Measurements from ENCODE around the gene ZNF350. TPM values are rescaled to one million over a fixed set of nuclear protein-coding genes. Genes with fewer than 3 reads are reported as not detected.
"Not testable (repeated sequence)": the region's sequence is repeated elsewhere in the genome, so short reads cannot be mapped to it uniquely, and the experiment has no call there.

The ZNF350 gene
- total RNA-seq, 2 experiments from 2014 or later, result 4.9 to 6.0 TPM

GRCh38 chr19:51976852-51977251, 9.8 kb downstream of the ZNF350 start:
- CTCF ChIA-PET, result no interaction called here

GRCh38 chr19:51975787-51976186, 10.9 kb downstream of the ZNF350 start:
- CTCF ChIA-PET, POLR2A ChIA-PET: not testable (repeated sequence)

More at GRCh38 chr19:51976852-51977251, 9.8 kb downstream of the ZNF350 start:
- POLR2A ChIA-PET, result no interaction called here

DNA sequence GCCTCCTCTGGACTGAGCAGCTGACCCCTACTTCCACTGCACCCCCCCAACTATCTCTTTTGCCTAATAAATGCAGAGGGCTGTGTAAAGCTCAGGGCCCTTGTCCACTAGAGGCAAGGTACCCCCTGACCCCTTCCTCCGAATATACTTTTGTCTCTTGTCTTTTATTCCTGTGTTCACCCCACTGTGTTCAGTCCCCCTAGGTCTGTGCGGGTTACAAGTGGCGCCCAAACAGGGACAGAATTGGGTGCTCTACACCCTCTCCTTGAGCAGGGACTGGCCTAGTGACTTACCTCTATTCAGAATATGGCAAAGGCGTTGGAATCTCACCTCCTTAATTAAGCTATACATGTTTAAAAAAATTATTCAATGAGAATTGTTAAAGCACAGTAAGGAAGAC, 15.0 kb downstream of the ZNF350 start:
- CTCF ChIA-PET, result interaction anchor here (0.6 kb wide), 1 partner anchor 24 kb away, joined by 4 read pairs; no protein-coding TSS in a partner anchor
- POLR2A ChIA-PET, result no interaction called here

DNA sequence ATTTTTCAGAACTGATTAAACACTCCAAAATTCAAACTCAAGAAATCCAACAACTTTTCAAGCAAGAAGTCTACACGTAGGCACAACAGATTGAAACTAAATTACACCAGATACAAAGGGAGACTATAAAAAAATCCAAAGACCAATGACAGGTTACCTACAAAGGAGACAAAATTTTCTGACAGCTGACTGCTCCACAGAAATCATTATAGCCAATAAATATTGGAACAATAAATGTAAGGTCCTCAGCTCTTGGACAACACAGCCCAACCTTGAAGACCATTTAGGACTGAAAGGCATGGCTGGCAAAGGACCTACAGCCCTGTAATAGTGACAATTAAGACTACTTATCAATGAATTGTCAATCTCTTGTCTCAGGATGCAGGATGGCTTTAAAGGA, 15.9 kb downstream of the ZNF350 start:
- ChIA-PET POLR2A (no interaction called here), CTCF (no interaction called here)

GRCh38 chr19:51965583-51965982, 21.1 kb downstream of the ZNF350 start:
- POLR2A ChIA-PET, result no interaction called here
- CTCF ChIA-PET, result no interaction called here

DNA sequence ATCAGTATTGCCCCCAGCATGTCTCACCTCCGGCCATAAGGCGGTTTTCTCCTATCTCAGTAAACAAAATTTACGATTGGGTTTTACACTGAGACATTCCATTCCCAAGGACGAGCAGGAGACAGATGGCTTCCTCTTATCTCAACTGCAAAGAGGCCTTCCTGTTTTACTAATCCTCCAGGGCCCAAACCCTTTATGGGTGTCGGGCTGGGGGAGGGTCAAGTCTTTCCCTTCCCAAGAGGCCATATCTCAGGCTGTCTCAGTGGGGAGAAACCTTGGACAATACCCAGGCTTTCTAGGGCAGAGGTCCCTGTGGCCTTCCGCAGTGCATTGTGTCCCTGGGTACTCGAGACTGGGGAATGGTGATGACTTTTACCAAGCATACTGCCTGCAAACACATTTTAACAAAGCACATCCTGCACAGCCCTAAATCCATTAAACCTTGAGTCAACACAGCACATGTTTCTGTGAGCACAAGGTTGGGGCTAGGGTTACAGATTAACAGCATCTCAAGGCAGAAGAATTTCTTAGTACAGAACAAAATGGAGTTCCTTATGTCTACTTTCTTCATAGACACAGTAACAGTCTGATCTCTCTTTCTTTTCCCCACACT, 25.9 kb downstream of the ZNF350 start:
- POLR2A ChIA-PET, result not testable (repeated sequence)

GRCh38 chr19:51959791-51960190, 26.8 kb downstream of the ZNF350 start:
- ChIA-PET POLR2A (no interaction called here), CTCF (interaction anchor here (0.6 kb wide), 1 partner anchor 433 kb away, joined by 3 read pairs; no protein-coding TSS in a partner anchor)

More for the DNA sequence above, 25.9 kb downstream of the ZNF350 start:
- CTCF ChIA-PET, result not testable (repeated sequence)

DNA sequence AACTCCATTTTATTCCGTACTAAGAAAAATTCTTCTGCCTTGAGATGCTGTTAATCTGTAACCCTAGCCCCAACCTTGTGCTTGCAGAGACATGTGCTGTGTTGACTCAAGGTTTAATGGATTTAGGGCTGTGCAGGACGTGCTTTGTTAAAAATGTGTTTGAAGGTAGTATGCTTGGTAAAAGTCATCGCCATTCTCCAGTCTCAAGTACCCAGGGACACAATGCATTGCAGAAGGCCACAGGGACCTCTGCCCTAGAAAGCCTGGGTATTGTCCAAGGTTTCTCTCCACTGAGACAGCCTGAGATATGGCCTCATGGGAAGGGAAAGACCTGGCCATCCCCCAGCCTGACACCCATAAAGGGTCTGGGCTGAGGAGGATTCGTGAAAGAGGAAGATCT, 28.8 kb downstream of the ZNF350 start:
- CTCF ChIA-PET, POLR2A ChIA-PET: not testable (repeated sequence)

DNA sequence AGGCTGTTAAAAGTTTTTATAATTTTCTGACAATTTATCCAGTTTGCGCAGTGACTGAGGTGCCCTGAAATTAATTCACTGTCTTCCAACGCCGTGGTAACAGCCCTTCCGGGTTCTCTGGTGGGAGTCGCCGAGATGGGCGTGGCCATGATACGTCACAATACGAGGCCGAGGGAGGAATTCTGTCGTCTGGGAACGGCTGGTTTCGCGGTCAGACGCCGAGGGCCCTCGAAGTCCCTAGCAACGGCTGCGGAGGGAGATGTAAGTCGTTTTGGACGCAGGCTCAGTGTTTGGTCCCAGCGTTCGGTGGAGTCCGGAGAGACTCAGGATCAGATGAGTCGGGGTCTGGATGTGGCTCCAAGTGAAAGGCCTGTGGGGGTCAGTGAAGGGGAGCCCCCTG, 37.7 kb downstream of the ZNF350 start:
- POLR2A ChIA-PET, result no interaction called here
- CTCF ChIA-PET, result no interaction called here

- CTCF ChIA-PET, result no interaction called here
- POLR2A ChIA-PET, result no interaction called here
These were observed 40.0 kb downstream of the ZNF350 start for GRCh38 chr19:51946602-51947001.

DNA sequence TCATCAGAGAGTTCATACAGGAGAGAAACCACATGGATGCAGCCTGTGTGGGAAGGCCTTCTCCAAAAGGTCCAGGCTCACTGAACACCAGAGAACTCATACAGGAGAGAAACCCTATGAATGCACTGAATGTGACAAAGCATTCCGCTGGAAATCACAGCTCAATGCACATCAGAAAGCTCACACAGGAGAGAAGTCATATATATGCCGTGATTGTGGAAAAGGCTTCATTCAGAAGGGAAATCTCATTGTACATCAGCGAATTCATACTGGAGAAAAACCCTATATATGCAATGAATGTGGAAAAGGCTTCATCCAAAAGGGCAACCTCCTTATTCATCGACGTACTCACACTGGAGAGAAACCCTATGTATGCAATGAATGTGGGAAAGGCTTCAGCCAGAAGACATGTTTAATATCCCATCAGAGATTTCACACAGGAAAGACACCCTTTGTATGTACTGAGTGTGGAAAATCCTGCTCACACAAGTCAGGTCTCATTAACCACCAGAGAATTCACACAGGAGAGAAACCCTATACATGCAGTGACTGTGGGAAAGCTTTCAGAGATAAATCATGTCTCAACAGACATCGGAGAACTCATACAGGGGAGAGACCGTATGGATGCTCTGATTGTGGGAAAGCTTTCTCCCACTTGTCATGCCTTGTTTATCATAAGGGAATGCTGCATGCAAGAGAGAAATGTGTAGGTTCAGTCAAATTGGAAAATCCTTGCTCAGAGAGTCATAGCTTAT, 41.7 kb downstream of the ZNF350 start:
- POLR2A ChIA-PET, result no interaction called here
- CTCF ChIA-PET, result no interaction called here

GRCh38 chr19:51938936-51939335, 47.7 kb downstream of the ZNF350 start:
- ChIA-PET CTCF (no interaction called here), POLR2A (no interaction called here)

DNA sequence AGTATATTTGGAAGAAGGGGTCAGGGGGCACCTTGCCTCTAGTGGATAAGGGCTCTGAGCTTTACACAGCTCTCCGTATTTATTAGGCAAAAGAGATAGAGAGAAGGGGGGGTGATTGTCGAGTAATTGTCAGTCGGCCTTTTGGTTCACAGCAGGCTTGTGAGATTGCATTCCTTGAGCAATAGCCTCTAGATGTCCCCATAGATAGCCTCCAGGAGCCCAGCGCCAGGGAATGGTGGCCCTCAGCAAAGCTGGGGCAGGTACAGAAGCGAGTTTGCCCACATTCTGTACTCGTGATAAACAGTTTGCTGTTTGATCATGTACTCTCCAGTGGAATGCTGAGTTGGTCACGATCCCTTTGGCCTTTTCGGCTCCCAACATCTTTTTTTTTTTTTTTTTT, 54.7 kb downstream of the ZNF350 start:
- ChIA-PET CTCF (no interaction called here), POLR2A (no interaction called here)

DNA sequence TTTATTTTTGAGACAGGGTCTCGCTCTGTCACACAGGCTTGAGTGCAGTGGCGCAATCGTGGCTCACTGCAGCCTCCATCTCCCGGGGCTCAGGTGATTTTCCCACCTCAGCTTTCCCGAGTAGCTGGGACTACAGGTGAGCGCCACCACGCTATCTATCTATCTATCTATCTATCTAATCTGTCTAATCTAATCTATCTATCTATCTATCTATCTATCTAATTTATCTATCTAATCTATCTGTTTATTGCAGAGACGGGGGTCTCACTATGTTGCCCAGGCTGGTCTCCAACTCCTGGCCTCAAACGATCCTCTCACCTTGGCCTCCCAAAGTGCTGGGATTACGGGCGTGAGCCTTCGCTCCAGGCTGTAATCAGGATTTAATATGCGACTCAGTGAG, 58.8 kb downstream of the ZNF350 start:
- ChIA-PET CTCF (no interaction called here), POLR2A (no interaction called here)

- ChIA-PET POLR2A (interaction anchor here (0.8 kb wide), 1 partner anchor 122 kb away, joined by 4 read pairs; the partner anchor contains the start of gene ZNF432), CTCF (no interaction called here)
These were observed 59.6 kb downstream of the ZNF350 start, which contains the start of gene ZNF613 for GRCh38 chr19:51926784-51927741. TSS of gene ZNF613 (plus strand) at chr19:51927472. CDS start at chr19:51936221, 8,749 bp downstream.

DNA sequence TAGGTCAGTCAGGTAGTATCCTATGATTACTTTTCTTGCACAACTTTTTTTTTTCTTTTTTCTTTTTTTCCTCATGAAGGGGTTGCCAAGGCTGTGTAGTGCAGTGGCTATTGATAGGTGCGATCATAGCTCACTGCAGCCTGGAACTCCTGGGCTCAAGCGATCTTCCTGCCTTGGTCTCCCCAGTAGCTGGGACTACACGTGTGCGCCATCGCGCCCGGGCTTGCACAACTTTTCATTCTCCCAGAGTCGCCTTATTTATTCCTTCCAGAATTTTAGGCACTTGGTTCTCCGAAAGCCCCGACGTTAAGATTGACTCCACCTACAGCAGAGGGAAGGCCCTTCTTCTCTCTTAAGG, 60.2 kb downstream of the ZNF350 start:
- ChIA-PET CTCF (no interaction called here), POLR2A (interaction anchor here (0.8 kb wide), 1 partner anchor 122 kb away, joined by 4 read pairs; the partner anchor contains the start of gene ZNF432)

GRCh38 chr19:51921949-51922348, 64.7 kb downstream of the ZNF350 start:
- CTCF ChIA-PET, result interaction anchor here (0.6 kb wide), 1 partner anchor 151 kb away, joined by 3 read pairs; no protein-coding TSS in a partner anchor
- POLR2A ChIA-PET, result no interaction called here

DNA sequence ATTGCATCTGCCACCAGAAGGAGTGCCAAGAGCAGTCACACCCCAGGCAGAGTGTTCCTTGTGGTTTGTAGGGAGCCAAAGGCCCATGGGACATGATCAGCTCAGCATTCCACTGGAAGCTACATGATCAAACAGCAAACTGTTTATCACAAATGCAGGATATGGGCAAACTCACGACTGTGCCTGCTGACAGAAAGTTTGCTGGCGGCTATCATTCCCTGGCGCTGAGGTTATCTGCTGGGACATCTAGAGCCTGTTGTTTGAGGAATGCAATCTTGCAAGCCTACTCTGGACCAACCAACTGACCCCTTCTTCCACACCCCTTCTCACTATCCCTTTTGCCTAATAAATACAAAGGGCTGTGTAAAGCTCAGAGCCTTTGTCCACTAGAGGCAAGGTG, 67.0 kb downstream of the ZNF350 start:
- POLR2A ChIA-PET, result no interaction called here
- CTCF ChIA-PET, result no interaction called here

GRCh38 chr19:51916167-51916566, 70.5 kb downstream of the ZNF350 start:
- CTCF ChIA-PET, result no interaction called here
- POLR2A ChIA-PET, result no interaction called here

DNA sequence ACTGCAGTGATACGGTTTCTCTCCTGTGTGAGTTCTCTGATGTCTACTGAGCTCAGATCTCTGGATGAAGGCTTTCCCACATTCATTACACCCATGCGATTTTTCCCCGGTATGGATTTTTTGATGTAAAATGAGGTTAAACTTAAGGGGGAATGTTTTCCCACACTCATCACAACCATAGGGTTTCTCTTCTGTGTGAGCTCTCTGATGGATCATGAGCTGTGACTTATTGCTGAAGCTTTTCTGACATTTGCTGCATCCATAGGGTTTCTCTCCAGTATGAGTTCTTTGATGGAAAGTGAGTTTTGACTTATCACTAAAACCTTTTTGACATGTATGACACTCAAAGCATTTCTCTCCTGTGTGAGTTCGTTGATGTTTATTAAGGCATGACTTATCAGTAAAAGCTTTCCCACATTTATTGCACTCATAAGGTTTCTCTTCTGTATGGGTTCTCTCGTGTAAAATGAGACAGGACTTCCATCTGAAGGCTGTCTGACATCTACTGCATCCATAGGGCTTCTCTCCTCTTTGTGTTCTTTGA, 71.2 kb downstream of the ZNF350 start:
- ChIA-PET POLR2A (no interaction called here), CTCF (no interaction called here)
